GM12874 (cell line): Measurements from ENCODE around the gene ACOT13.

Experiments
- TF ChIP-seq, protein P1 (sequence below): IDR thresholded peaks from 2 replicates; pipeline ENCODE4 v1.5.1; 2011; ENCODE audit warnings: low read depth, mild to moderate bottlenecking, control low read depth, low read length, moderate library complexity; ENCODE audit not compliant: insufficient read depth

Gene ACOT13

DNA sequence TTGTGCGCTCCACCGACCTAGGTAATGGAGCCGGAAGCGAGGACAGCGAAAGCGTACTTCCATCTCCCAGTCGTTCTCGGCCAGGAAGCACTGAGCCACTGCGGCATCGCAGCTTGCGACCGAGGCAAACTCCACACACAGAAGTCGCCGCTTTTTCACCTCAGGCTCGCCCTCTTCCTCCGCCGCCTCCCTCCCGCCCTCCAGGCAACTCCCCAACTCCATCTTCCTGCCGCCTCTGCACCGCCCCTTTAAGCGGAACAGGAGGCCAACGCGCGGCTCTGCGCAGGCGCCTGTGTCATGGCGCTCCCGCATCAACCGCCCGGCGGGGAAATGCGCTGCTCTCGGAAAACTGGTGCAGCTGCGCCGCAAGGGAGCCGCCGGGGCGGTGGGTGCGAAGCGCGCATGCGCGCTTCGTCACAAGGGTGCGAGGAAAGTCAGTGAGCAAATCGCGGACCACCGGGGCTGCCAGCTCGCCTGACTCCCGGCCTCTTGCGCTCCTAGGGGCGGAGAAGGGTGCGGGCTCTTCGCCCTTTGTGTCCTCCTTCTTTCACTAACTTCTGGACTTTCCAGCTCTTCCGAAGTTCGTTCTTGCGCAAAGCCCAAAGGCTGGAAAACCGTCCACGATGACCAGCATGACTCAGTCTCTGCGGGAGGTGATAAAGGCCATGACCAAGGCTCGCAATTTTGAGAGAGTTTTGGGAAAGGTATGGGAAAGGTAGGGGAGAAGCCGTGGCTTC, at the start of gene ACOT13, which contains the start of gene TDP2:
TSS of gene ACOT13 (plus strand) at position 437 of the 737 bp plus-strand sequence. CDS start at position 624, 187 bp downstream.
TSS of gene TDP2 (minus strand) at position 259 of the 737 bp plus-strand sequence. CDS start at position 222, 37 bp downstream.
- TF ChIP-seq, protein P1, sequence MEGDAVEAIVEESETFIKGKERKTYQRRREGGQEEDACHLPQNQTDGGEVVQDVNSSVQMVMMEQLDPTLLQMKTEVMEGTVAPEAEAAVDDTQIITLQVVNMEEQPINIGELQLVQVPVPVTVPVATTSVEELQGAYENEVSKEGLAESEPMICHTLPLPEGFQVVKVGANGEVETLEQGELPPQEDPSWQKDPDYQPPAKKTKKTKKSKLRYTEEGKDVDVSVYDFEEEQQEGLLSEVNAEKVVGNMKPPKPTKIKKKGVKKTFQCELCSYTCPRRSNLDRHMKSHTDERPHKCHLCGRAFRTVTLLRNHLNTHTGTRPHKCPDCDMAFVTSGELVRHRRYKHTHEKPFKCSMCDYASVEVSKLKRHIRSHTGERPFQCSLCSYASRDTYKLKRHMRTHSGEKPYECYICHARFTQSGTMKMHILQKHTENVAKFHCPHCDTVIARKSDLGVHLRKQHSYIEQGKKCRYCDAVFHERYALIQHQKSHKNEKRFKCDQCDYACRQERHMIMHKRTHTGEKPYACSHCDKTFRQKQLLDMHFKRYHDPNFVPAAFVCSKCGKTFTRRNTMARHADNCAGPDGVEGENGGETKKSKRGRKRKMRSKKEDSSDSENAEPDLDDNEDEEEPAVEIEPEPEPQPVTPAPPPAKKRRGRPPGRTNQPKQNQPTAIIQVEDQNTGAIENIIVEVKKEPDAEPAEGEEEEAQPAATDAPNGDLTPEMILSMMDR, result peak; percentile 66

- TF ChIP-seq, protein P1, result no peak
These were observed 47.2 kb upstream of the ACOT13 start for GRCh38 chr6:24619661-24620060.

GRCh38 chr6:24620637-24621036, 46.2 kb upstream of the ACOT13 start:
- TF ChIP-seq, protein P1, result no peak

GRCh38 chr6:24621626-24622289, 45.1 kb upstream of the ACOT13 start:
- TF ChIP-seq, protein P1, result no peak

DNA sequence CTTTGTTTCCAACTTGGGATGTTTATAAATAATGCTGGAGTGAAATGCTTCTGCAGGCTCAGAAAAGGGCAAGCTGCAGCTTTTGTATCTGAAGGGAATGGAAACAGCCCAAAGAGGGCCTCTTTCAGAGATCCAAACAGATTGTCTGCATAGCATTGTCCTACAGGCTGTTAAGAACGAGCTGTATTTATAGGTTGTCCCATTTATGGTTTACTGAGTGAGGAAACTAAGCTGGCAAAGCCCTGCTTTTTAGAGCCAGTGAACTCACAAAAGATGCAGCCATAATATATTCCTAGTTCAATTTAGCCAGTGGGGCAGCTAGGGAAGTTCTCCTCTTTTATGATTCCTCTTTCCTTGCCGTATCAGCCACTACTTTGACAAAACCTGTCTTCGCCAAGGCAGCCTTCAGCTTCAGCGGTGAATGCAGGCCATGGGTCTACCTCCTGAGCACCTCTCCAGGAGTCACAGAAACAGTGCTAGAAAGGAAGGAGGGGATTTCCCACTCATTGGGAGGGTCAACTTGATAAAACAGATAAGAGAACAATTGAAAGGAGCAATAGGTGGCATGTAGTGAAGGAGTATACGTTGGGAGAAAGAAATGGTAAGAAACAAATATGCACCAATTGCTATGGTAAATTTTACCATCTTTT, 35.9 kb upstream of the ACOT13 start:
- TF ChIP-seq, protein P1, result no peak

DNA sequence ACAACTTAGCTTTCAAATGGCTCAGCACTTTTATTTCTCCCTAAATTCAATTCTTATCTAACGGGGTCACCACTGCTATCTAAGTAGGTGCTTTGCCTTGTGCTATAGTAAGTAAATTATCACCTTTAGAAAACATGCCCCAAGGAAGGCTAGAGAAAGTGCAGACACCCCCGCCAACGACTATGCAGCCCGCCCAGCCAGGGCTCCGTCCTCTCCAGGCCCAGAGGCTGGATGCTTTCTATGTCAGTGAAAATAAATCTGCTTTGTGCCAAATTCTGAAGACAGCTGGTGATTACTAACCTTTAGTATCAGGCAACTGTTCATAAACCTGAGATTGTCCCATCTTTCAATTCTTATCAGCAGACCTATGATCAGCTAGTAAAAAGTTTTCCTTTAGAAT, 35.2 kb upstream of the ACOT13 start:
- TF ChIP-seq, protein P1, result no peak

DNA sequence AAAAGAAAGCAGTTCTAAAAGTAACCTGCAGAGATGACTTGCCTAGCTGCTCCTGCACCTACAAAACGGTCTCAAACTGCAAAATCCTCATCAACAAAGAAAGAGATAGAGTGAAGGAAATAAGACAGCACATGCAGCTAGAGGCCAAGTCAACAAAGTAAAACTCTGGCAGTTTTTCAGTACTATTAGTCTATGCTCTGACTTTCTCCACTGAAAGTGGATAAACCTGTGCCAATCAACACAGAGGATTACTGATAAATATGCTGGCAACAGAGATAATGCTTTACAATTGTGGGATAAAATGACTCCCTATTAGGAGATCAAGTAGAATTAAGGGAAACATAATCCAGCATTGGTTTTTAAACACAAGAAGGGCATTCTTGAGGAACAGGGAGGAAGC, 34.3 kb upstream of the ACOT13 start:
- TF ChIP-seq, protein P1, result no peak
